ENCODE data around the gene SLC4A9.

SLC4A9 gene

DNA sequence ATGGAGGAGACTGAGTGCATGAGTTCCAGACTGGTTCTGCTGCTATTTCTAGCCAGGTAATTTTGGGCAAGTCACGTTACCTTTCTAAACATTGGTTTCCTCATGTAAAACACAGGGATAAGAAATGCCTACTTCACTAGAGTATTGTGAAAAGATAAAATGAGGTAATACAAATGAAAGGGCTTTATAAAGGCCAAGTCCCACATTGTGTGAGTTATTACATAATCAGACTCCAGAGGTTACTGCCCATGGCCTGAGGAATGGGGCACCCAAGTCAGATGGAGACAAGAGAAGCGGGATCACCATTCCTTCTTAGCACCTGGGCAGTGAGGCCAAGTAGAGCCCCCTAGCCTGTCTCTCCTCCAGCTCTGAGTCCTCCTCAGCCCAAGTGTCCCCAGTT is 21.1 kb upstream of the SLC4A9 start:
- Histone ChIP-seq H3K4me3 (ENCODE audit: low read depth in 1 of 2, low read length in 1 of 2) (no peak overlapping the region), H3K4me1 (ENCODE audit: control insufficient read depth in 1 of 2, insufficient read depth in 1 of 2, low read depth in 1 of 2, low read length in 1 of 2) (peaks cover 48 to 56% of the 10 kb centered on the region in 2 experiments), H3K27ac (no peak overlapping the region), H3K27me3 (no peaks in the 10 kb centered on the region), H3K36me3 (no peaks in the 10 kb centered on the region), H3K9me3 (no peaks in the 10 kb centered on the region)
- TF ChIP-seq, protein P1, sequence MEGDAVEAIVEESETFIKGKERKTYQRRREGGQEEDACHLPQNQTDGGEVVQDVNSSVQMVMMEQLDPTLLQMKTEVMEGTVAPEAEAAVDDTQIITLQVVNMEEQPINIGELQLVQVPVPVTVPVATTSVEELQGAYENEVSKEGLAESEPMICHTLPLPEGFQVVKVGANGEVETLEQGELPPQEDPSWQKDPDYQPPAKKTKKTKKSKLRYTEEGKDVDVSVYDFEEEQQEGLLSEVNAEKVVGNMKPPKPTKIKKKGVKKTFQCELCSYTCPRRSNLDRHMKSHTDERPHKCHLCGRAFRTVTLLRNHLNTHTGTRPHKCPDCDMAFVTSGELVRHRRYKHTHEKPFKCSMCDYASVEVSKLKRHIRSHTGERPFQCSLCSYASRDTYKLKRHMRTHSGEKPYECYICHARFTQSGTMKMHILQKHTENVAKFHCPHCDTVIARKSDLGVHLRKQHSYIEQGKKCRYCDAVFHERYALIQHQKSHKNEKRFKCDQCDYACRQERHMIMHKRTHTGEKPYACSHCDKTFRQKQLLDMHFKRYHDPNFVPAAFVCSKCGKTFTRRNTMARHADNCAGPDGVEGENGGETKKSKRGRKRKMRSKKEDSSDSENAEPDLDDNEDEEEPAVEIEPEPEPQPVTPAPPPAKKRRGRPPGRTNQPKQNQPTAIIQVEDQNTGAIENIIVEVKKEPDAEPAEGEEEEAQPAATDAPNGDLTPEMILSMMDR (IDR thresholded peaks at IDR 0.05) = no peak

- Histone ChIP-seq H3K27ac (no peak overlapping the region), H3K4me1 (ENCODE audit: control insufficient read depth in 1 of 2, insufficient read depth in 1 of 2, low read depth in 1 of 2, low read length in 1 of 2) (peaks cover 54 to 63% of the 10 kb centered on the region in 2 experiments)
Measured at GRCh38 chr5:140339636-140340035, 20.4 kb upstream of the SLC4A9 start.

DNA sequence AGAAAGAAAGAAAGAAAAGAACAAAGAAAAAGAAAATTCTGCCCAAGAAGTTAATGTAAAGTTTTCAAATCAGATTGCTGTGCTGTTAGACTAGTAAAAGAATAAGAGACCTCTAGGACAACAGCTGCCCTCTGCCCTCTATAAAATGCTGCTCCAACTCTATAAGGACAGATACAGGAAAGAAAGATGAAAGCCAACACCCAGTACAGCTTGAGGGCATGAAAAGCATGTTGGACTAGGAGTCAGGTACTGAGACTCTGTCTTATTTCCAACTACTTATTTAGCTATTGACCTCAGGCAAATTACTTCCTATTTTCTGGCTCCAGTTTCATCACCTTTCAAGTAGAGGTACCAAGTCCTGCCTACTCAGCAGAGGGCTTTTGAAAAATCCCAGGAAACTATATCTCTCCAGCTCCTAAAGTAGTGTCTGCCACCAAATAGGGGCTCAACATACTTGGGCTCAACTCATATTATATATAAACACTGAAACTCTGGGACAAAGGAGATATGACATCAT is 19.3 kb upstream of the SLC4A9 start:
- TF ChIP-seq, protein P1 (IDR thresholded peaks at IDR 0.05) = no peak
- H3K36me3 ChIP-seq = no peaks in the 10 kb centered on the region
- peaks cover 60 to 73% of the 10 kb centered on the region in 2 experiments for H3K4me1 ChIP-seq (ENCODE audit: control insufficient read depth in 1 of 2, insufficient read depth in 1 of 2, low read depth in 1 of 2, low read length in 1 of 2)
- H3K4me3 ChIP-seq (ENCODE audit: low read depth in 1 of 2, low read length in 1 of 2) = peak overlapping the region in 1 of 2 experiments; percentile 30
- H3K9me3 ChIP-seq = no peaks in the 10 kb centered on the region
- H3K27ac ChIP-seq = peak overlapping the region; percentile 84
- H3K27me3 ChIP-seq = peaks cover 12% of the 10 kb centered on the region

More at GRCh38 chr5:140339636-140340035, 20.4 kb upstream of the SLC4A9 start:
- H3K27me3 ChIP-seq = peaks cover 2% of the 10 kb centered on the region
- TF ChIP-seq, protein P1 (IDR thresholded peaks at IDR 0.05) = no peak
- H3K9me3 ChIP-seq = no peaks in the 10 kb centered on the region
- no peaks in the 10 kb centered on the region for H3K36me3 ChIP-seq
- no peak overlapping the region for H3K4me3 ChIP-seq (ENCODE audit: low read depth in 1 of 2, low read length in 1 of 2)

- no peaks in the 10 kb centered on the region for H3K36me3 ChIP-seq
- H3K9me3 ChIP-seq = no peaks in the 10 kb centered on the region
- H3K4me3 ChIP-seq (ENCODE audit: low read depth in 1 of 2, low read length in 1 of 2) = peak overlapping the region in 1 of 2 experiments; percentile 30
- H3K27ac ChIP-seq = peak overlapping the region; percentile 84
- H3K4me1 ChIP-seq (ENCODE audit: control insufficient read depth in 1 of 2, insufficient read depth in 1 of 2, low read depth in 1 of 2, low read length in 1 of 2) = peaks cover 68 to 77% of the 10 kb centered on the region in 2 experiments
- H3K27me3 ChIP-seq = peaks cover 16% of the 10 kb centered on the region
- TF ChIP-seq, protein P1 (IDR thresholded peaks at IDR 0.05) = no peak
Measured at GRCh38 chr5:140341591-140341990, 18.4 kb upstream of the SLC4A9 start.

DNA sequence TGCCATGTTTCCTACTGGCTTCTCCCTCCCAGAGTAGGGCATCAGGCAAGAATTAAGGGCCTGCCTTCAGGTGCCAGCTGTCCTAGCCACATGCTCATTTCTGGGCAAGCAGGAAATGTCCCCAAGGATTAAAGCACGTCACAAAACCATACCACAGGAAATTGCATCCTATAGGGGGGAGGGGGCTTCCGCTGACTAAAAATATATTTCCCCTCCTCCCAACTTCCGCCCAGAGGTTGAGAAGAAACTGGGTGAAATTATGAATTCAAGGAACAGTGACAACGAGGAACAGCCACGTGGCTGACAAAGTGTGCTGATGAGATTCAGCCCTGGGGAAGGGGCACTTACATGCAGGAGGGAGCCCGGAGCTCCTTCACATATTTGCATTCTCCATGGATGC is 17.7 kb upstream of the SLC4A9 start:
- peaks cover 16% of the 10 kb centered on the region for H3K27me3 ChIP-seq
- peaks cover 75 to 84% of the 10 kb centered on the region in 2 experiments for H3K4me1 ChIP-seq (ENCODE audit: control insufficient read depth in 1 of 2, insufficient read depth in 1 of 2, low read depth in 1 of 2, low read length in 1 of 2)
- H3K9me3 ChIP-seq = no peaks in the 10 kb centered on the region
- H3K27ac ChIP-seq = peak overlapping the region; percentile 84
- peak overlapping the region; percentile 12 to 30 for H3K4me3 ChIP-seq (ENCODE audit: low read depth in 1 of 2, low read length in 1 of 2)
- no peaks in the 10 kb centered on the region for H3K36me3 ChIP-seq
- TF ChIP-seq, protein P1 (IDR thresholded peaks at IDR 0.05) = no peak

Data from neutrophil (primary cell).